ENCODE data around the gene TTI1. TPM values are rescaled to one million over a fixed set of nuclear protein-coding genes. Genes with fewer than 3 reads are reported as not detected.

TTI1 gene
- total and polyA plus RNA-seq, 9 of the 15 experiments (the other 6 are each of a cell fraction or from before 2014, with no cell fraction given), result 9.8 to 55.1 (median 39.4) TPM

- TF ChIP-seq PTTG1 (tag; IDR thresholded peaks at IDR 0.05; ENCODE audit: low read depth) (no peak), ZNF778 (CRISPR knock-in tag; IDR thresholded peaks at IDR 0.05) (no peak), AFF1 (IDR thresholded peaks at IDR 0.05; ENCODE audit: low read depth in 1 of 2, partially characterized antibody in 2 of 2) (peak in 1 of 2 experiments; percentile 93), CBX3 (IDR thresholded peaks at IDR 0.05; ENCODE audit: borderline replicate concordance in 1 of 2, low read length in 2 of 2) (peak in 1 of 2 experiments; percentile 62; a peak in 2 of 3 replicates), LARP7 (IDR thresholded peaks at IDR 0.05) (no peak), HDAC6 (IDR thresholded peaks at IDR 0.05; ENCODE audit: low read depth, low read length) (no peak), ZBTB8A (IDR thresholded peaks at IDR 0.05; ENCODE audit: partially characterized antibody) (no peak)
- Histone ChIP-seq H3K4me2 (ENCODE audit: insufficient read depth, low read length) (no peak overlapping the region), H3K9me1 (ENCODE audit: control insufficient read depth, insufficient read depth, low read length) (no peaks in the 10 kb centered on the region), H3K79me2 (ENCODE audit: control insufficient read depth, insufficient read depth, low read length) (peaks cover 89% of the 10 kb centered on the region), H3K27me3 (ENCODE audit: control insufficient read depth in 2 of 2, insufficient read depth in 2 of 2, low read length in 2 of 2) (no peaks in the 10 kb centered on the region), H3K9me3 (replicated peaks; ENCODE audit: control insufficient read depth, insufficient read depth, low read depth, low read length) (peaks cover 7% of the 10 kb centered on the region), H3K4me3 (no peak overlapping the region), H3K27ac (ENCODE audit: extremely low read depth, low read depth, low read length) (no peak overlapping the region), H3K9ac (ENCODE audit: insufficient read depth in 1 of 2, low read depth in 2 of 2, low read length in 2 of 2) (no peak overlapping the region), H3K4me1 (replicated peaks in 1 of 2; ENCODE audit: control insufficient read depth in 2 of 2, insufficient read depth in 2 of 2, low read length in 2 of 2) (no peaks in the 10 kb centered on the region), H2AFZ (ENCODE audit: low read depth, low read length) (no peak overlapping the region), H3K36me3 (ENCODE audit: control insufficient read depth, insufficient read depth, low read length) (peaks cover 77% of the 10 kb centered on the region), H4K20me1 (replicated peaks; ENCODE audit: control insufficient read depth, insufficient read depth, low read length) (no peaks in the 10 kb centered on the region; the same call in none of the 2 replicates)
- 100% methylated on average over 1 of the region's 1 CpG for WGBS (ENCODE audit: insufficient coverage, low coverage, missing lambda C conversion rate)
- no TSS peak for BruUV-seq (replicated peaks)
- ATAC-seq (no peak), DNase-seq (ENCODE audit: extremely low read depth in 1 of 4, low spot score in 3 of 4) (no peak), FAIRE-seq (no peak)
- CTCF ChIA-PET (ENCODE audit: low intra/inter-chr PET ratio), result no interaction called here
- POLR2A ChIA-PET, result interaction anchor here (0.6 to 1.3 kb wide), 2 partner anchors 10 to 149 kb away, joined by 3 to 4 read pairs; no protein-coding TSS in a partner anchor
- in situ Hi-C loops (cut with MboI) (no loop called here), intact Hi-C loops (cut with micrococcal nuclease) (no loop called here)
Observed at GRCh38 chr20:38017959-38018358, 15.3 kb downstream of the TTI1 start.
